Uterus (tissue), 2 donors: ENCODE results near the gene ATP4A.

Source experiments
- CTCF ChIP-seq, 4 experiments: fragments of 200-600 bp in 2 of 4; fragments of 450-650 bp in 2 of 4; sonication (generic) in 2 of 4; IDR thresholded peaks; one replicate each; pipeline ENCODE4 v1.5.1; 2016 to 2019; ENCODE audit warnings: antibody characterized with exemption in 4 of 4, mild to moderate bottlenecking in 2 of 4, moderate library complexity in 1 of 4
- POLR2A ChIP-seq, 2 donors: fragments of 450-650 bp; IDR thresholded peaks; one replicate each; pipeline ENCODE4 v1.6.1; 2016; ENCODE audit warnings: antibody characterized with exemption in 2 of 2, mild to moderate bottlenecking in 1 of 2, moderate library complexity in 1 of 2

- no peak for TF ChIP-seq CTCF (IDR thresholded peaks at IDR 0.05)
- TF ChIP-seq POLR2A (IDR thresholded peaks at IDR 0.05): no peak
Observed at GRCh38 chr19:35559781-35560180, 3.7 kb downstream of the ATP4A start.
